Astrocyte (in vitro differentiated cells and primary cell): ENCODE measurements around the gene GOLGA7B.

Experiments used
- EZH2 ChIP-seq: IDR thresholded peaks from 2 replicates; pipeline ENCODE4 v1.6.1; 2012; ENCODE audit warnings: mild to moderate bottlenecking, low read length, inconsistent platforms; ENCODE audit not compliant: insufficient read depth
- TF ChIP-seq, protein P1 (sequence below): IDR thresholded peaks from 2 replicates; pipeline ENCODE4 v1.5.1; 2011; ENCODE audit warnings: low read depth, mild to moderate bottlenecking, inconsistent platforms, low read length, moderate library complexity; ENCODE audit not compliant: insufficient read depth

GRCh38 chr10:97800474-97800873 is 49.2 kb upstream of the GOLGA7B start:
- TF ChIP-seq EZH2: no peak
- TF ChIP-seq, protein P1, sequence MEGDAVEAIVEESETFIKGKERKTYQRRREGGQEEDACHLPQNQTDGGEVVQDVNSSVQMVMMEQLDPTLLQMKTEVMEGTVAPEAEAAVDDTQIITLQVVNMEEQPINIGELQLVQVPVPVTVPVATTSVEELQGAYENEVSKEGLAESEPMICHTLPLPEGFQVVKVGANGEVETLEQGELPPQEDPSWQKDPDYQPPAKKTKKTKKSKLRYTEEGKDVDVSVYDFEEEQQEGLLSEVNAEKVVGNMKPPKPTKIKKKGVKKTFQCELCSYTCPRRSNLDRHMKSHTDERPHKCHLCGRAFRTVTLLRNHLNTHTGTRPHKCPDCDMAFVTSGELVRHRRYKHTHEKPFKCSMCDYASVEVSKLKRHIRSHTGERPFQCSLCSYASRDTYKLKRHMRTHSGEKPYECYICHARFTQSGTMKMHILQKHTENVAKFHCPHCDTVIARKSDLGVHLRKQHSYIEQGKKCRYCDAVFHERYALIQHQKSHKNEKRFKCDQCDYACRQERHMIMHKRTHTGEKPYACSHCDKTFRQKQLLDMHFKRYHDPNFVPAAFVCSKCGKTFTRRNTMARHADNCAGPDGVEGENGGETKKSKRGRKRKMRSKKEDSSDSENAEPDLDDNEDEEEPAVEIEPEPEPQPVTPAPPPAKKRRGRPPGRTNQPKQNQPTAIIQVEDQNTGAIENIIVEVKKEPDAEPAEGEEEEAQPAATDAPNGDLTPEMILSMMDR: no peak
